ENCODE results near the gene YIPF6.
"Not testable (repeated sequence)": the region's sequence is repeated elsewhere in the genome, so short reads cannot be mapped to it uniquely, and the experiment has no call there.

YIPF6 gene

DNA sequence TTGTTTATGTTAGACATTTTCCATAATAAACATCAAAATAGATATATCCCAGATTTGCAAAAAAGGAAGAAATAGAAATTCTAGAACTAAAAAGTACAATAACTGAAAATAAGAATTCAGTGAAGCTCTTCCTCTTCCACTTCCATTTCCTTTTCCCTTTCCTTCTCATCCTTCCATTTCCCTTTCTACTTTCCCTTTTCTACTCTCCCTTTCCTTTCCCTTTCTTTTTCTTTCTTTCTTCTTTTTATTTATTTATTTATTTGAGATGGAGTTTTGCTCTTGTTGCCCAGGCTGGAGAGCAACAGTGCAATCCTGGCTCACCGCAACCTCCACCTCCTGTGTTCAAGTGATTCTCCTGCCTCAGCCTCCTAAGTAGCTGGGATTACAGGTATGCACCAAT lies 35.0 kb upstream of the YIPF6 start:
- H3K36me3 ChIP-seq (ENCODE audit: control insufficient read depth in 1 of 2, insufficient read depth in 2 of 2, low read length in 2 of 2), result no peaks in the 10 kb centered on the region
- H3K79me1 ChIP-seq (ENCODE audit: low read length), result no peaks in the 10 kb centered on the region
- H3K79me2 ChIP-seq (ENCODE audit: control insufficient read depth, insufficient read depth, low read length, poor library complexity), result no peaks in the 10 kb centered on the region
- H2BK12ac ChIP-seq (ENCODE audit: low read length), result no peak overlapping the region
- peaks cover 0 to 2% of the 10 kb centered on the region in 2 experiments for H3K4me1 ChIP-seq (ENCODE audit: control insufficient read depth in 1 of 2, insufficient read depth in 2 of 2, low read length in 2 of 2)
- H3K27ac ChIP-seq (ENCODE audit: low read depth, low read length), result no peak overlapping the region
- no peak overlapping the region for H2BK120ac ChIP-seq (ENCODE audit: insufficient read depth, low read length, poor library complexity)
- H3K9me3 ChIP-seq (ENCODE audit: insufficient read depth, low read depth, low read length), result no peaks in the 10 kb centered on the region
- no peak overlapping the region for H3K4ac ChIP-seq (ENCODE audit: low read depth, low read length)
- H4K91ac ChIP-seq (ENCODE audit: low read depth, low read length), result no peak overlapping the region
- H3K9ac ChIP-seq (ENCODE audit: low read length), result no peak overlapping the region
- no peak overlapping the region for H3K14ac ChIP-seq (ENCODE audit: low read length)
- H3K18ac ChIP-seq (ENCODE audit: low read length), result no peak overlapping the region
- H2AK5ac ChIP-seq (ENCODE audit: low read length), result no peak overlapping the region
- H3K4me3 ChIP-seq (ENCODE audit: low read depth, low read length), result no peak overlapping the region
- no peak overlapping the region for H4K12ac ChIP-seq (ENCODE audit: low read depth, low read length)
- no peak overlapping the region for H3K23ac ChIP-seq (ENCODE audit: low read length)
- H3K4me2 ChIP-seq (ENCODE audit: low read length), result no peak overlapping the region
- H3K27me3 ChIP-seq (ENCODE audit: insufficient read depth, low read length), result no peaks in the 10 kb centered on the region
- no CpG with 5 or more reads among the region's 1 CpG for WGBS (ENCODE audit: extremely low coverage, insufficient coverage, insufficient read length)
- no peak overlapping the region for H2AFZ ChIP-seq (ENCODE audit: insufficient read depth, low read length, poor library complexity)
- no peak overlapping the region for H4K8ac ChIP-seq (ENCODE audit: low read depth, low read length)
- DNase-seq, result no peak
- no peak overlapping the region for H2BK5ac ChIP-seq (ENCODE audit: low read depth, low read length, poor library complexity)

DNA sequence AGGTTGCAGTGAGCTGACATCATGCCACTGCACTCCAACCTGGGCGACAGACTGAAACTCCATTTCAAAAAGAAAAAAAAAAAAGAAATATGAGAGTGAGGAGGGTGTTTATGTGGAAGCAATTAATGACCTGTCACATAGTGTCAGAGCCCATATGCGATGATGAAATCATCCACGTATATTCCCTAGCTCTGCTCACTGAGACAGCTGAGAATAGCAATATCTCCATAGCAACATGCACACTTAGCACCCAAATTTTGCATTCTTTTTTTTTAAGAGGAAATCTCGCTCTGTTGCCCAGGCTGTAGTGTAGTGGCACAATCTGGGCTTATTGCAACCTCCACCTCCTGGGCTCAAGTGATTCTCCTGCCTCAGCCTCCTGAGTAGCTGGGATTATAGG lies 34.1 kb upstream of the YIPF6 start:
- Histone ChIP-seq H3K79me2 (ENCODE audit: control insufficient read depth, insufficient read depth, low read length, poor library complexity) (no peaks in the 10 kb centered on the region), H2AFZ (ENCODE audit: insufficient read depth, low read length, poor library complexity) (no peak overlapping the region), H3K9ac (ENCODE audit: low read length) (no peak overlapping the region), H4K8ac (ENCODE audit: low read depth, low read length) (no peak overlapping the region), H2BK5ac (ENCODE audit: low read depth, low read length, poor library complexity) (no peak overlapping the region), H2BK120ac (ENCODE audit: insufficient read depth, low read length, poor library complexity) (no peak overlapping the region), H4K12ac (ENCODE audit: low read depth, low read length) (no peak overlapping the region), H3K27me3 (ENCODE audit: insufficient read depth, low read length) (no peaks in the 10 kb centered on the region), H4K91ac (ENCODE audit: low read depth, low read length) (no peak overlapping the region), H3K4me2 (ENCODE audit: low read length) (no peak overlapping the region), H3K9me3 (ENCODE audit: insufficient read depth, low read depth, low read length) (no peaks in the 10 kb centered on the region), H2BK12ac (ENCODE audit: low read length) (no peak overlapping the region), H3K4me1 (ENCODE audit: control insufficient read depth in 1 of 2, insufficient read depth in 2 of 2, low read length in 2 of 2) (peaks cover 0 to 2% of the 10 kb centered on the region in 2 experiments), H2AK5ac (ENCODE audit: low read length) (no peak overlapping the region), H3K14ac (ENCODE audit: low read length) (no peak overlapping the region), H3K79me1 (ENCODE audit: low read length) (no peaks in the 10 kb centered on the region), H3K4ac (ENCODE audit: low read depth, low read length) (no peak overlapping the region), H3K4me3 (ENCODE audit: low read depth, low read length) (no peak overlapping the region), H3K27ac (ENCODE audit: low read depth, low read length) (no peak overlapping the region), H3K23ac (ENCODE audit: low read length) (no peak overlapping the region), H3K36me3 (ENCODE audit: control insufficient read depth in 1 of 2, insufficient read depth in 2 of 2, low read length in 2 of 2) (no peaks in the 10 kb centered on the region), H3K18ac (ENCODE audit: low read length) (no peak overlapping the region)
- DNase-seq, result peak; percentile 8 to 71
- WGBS (ENCODE audit: extremely low coverage, insufficient coverage, insufficient read length), result no CpG with 5 or more reads among the region's 4 CpGs

DNA sequence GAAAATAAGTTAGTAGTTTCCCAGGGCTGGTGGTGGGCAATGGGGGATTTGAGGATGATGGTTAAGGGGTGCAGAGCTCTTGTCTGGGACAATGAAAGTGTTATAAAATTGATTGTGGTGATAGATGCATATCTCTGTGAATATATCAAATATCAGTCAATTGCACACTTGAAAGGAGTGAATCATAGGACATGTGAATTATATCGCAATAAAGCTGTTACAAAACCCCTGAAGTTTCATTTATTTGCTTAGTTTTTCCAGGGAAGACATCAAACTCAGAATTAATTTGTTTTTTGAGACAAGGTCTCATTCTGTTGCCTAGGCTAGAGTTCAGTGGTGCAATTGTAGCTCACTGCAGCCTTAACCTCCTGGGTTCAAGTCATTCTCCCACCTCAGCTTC lies 17.9 kb upstream of the YIPF6 start:
- Histone ChIP-seq H2BK120ac (ENCODE audit: insufficient read depth, low read length, poor library complexity) (no peak overlapping the region), H3K4me3 (ENCODE audit: low read depth, low read length) (no peak overlapping the region), H4K12ac (ENCODE audit: low read depth, low read length) (no peak overlapping the region), H3K36me3 (ENCODE audit: control insufficient read depth in 1 of 2, insufficient read depth in 2 of 2, low read length in 2 of 2) (no peaks in the 10 kb centered on the region), H3K18ac (ENCODE audit: low read length) (no peak overlapping the region), H4K91ac (ENCODE audit: low read depth, low read length) (no peak overlapping the region), H3K27me3 (ENCODE audit: insufficient read depth, low read length) (no peaks in the 10 kb centered on the region), H3K27ac (ENCODE audit: low read depth, low read length) (no peak overlapping the region), H3K14ac (ENCODE audit: low read length) (no peak overlapping the region), H2AK5ac (ENCODE audit: low read length) (no peak overlapping the region), H2BK12ac (ENCODE audit: low read length) (no peak overlapping the region), H2BK5ac (ENCODE audit: low read depth, low read length, poor library complexity) (no peak overlapping the region), H3K4me2 (ENCODE audit: low read length) (no peak overlapping the region), H3K23ac (ENCODE audit: low read length) (no peak overlapping the region), H3K4ac (ENCODE audit: low read depth, low read length) (no peak overlapping the region), H3K4me1 (ENCODE audit: control insufficient read depth in 1 of 2, insufficient read depth in 2 of 2, low read length in 2 of 2) (no peaks in the 10 kb centered on the region), H3K9ac (ENCODE audit: low read length) (no peak overlapping the region), H3K9me3 (ENCODE audit: insufficient read depth, low read depth, low read length) (no peaks in the 10 kb centered on the region), H3K79me1 (ENCODE audit: low read length) (no peaks in the 10 kb centered on the region), H4K8ac (ENCODE audit: low read depth, low read length) (no peak overlapping the region), H3K79me2 (ENCODE audit: control insufficient read depth, insufficient read depth, low read length, poor library complexity) (no peaks in the 10 kb centered on the region), H2AFZ (ENCODE audit: insufficient read depth, low read length, poor library complexity) (no peak overlapping the region)
- WGBS (ENCODE audit: extremely low coverage, insufficient coverage, insufficient read length), result no CpG with 5 or more reads among the region's 1 CpG
- DNase-seq, result no peak

DNA sequence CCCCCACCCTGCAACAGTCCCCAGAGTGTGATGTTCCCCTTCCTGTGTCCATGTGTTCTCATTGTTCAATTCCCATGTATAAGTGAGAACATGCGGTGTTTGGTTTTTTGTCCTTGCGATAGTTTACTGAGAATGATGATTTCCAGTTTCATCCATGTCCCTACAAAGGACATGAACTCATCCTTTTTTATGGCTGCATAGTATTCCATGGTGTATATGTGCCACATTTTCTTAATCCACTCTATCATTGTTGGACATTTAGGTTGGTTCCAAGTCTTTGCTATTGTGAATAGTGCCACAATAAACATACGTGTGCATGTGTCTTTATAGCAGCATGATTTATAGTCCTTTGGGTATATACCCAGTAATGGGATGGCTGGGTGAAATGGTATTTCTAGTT lies 12.7 kb upstream of the YIPF6 start:
- H3K27ac ChIP-seq (ENCODE audit: low read depth, low read length); H2BK120ac ChIP-seq (ENCODE audit: insufficient read depth, low read length, poor library complexity); H2BK5ac ChIP-seq (ENCODE audit: low read depth, low read length, poor library complexity); H3K4me3 ChIP-seq (ENCODE audit: low read depth, low read length); H3K36me3 ChIP-seq (ENCODE audit: control insufficient read depth in 1 of 2, insufficient read depth in 2 of 2, low read length in 2 of 2); H4K12ac ChIP-seq (ENCODE audit: low read depth, low read length); H3K23ac ChIP-seq (ENCODE audit: low read length); H2AK5ac ChIP-seq (ENCODE audit: low read length); DNase-seq; H3K27me3 ChIP-seq (ENCODE audit: insufficient read depth, low read length); H3K4me1 ChIP-seq (ENCODE audit: control insufficient read depth in 1 of 2, insufficient read depth in 2 of 2, low read length in 2 of 2); H3K9me3 ChIP-seq (ENCODE audit: insufficient read depth, low read depth, low read length); H3K9ac ChIP-seq (ENCODE audit: low read length); H3K14ac ChIP-seq (ENCODE audit: low read length); H3K18ac ChIP-seq (ENCODE audit: low read length); H2AFZ ChIP-seq (ENCODE audit: insufficient read depth, low read length, poor library complexity); H4K91ac ChIP-seq (ENCODE audit: low read depth, low read length); H3K4me2 ChIP-seq (ENCODE audit: low read length); H2BK12ac ChIP-seq (ENCODE audit: low read length); H4K8ac ChIP-seq (ENCODE audit: low read depth, low read length); H3K79me1 ChIP-seq (ENCODE audit: low read length); H3K79me2 ChIP-seq (ENCODE audit: control insufficient read depth, insufficient read depth, low read length, poor library complexity); H3K4ac ChIP-seq (ENCODE audit: low read depth, low read length): not testable (repeated sequence)
- no CpG with 5 or more reads among the region's 3 CpGs for WGBS (ENCODE audit: extremely low coverage, insufficient coverage, insufficient read length)
